Epidermal melanocyte (primary cell): ENCODE data around the gene MRM3.
"Not testable (repeated sequence)": the region's sequence is repeated elsewhere in the genome, so short reads cannot be mapped to it uniquely, and the experiment has no call there.

Experiments
- DNase-seq: peaks from one replicate; pipeline ENCODE4 v3.0.0; 2011; ENCODE audit warnings: low spot score; ENCODE audit not compliant: insufficient read length

The MRM3 gene

GRCh38 chr17:796609-797008 is 14.5 kb downstream of the MRM3 start:
- no peak for DNase-seq

- DNase-seq: no peak
Observed at GRCh38 chr17:797236-797840, 15.2 kb downstream of the MRM3 start.

- DNase-seq: no peak
Observed at GRCh38 chr17:798246-798645, 16.1 kb downstream of the MRM3 start.

- DNase-seq: no peak
Observed at GRCh38 chr17:799261-799660, 17.1 kb downstream of the MRM3 start.

GRCh38 chr17:800446-801242 is 18.5 kb downstream of the MRM3 start:
- no peak for DNase-seq

- DNase-seq: no peak
Observed at GRCh38 chr17:801660-802059, 19.5 kb downstream of the MRM3 start.

- no peak for DNase-seq
Observed at GRCh38 chr17:802481-802880, 20.3 kb downstream of the MRM3 start.

GRCh38 chr17:802901-803881 is 21.0 kb downstream of the MRM3 start:
- no peak for DNase-seq

GRCh38 chr17:804541-805435 is 22.6 kb downstream of the MRM3 start:
- no peak for DNase-seq

- not testable (repeated sequence) for DNase-seq
Observed at GRCh38 chr17:805886-806285, 23.7 kb downstream of the MRM3 start.

GRCh38 chr17:806346-806745 is 24.2 kb downstream of the MRM3 start:
- DNase-seq: no peak

- no peak for DNase-seq
Observed at GRCh38 chr17:806781-807522, 24.8 kb downstream of the MRM3 start.

GRCh38 chr17:807523-808294 is 25.6 kb downstream of the MRM3 start:
- DNase-seq: no peak

- no peak for DNase-seq
Observed at GRCh38 chr17:811051-811784, 29.1 kb downstream of the MRM3 start.

GRCh38 chr17:812638-813204 is 30.6 kb downstream of the MRM3 start:
- DNase-seq: no peak

GRCh38 chr17:814371-814770 is 32.2 kb downstream of the MRM3 start:
- DNase-seq: no peak

GRCh38 chr17:819251-819650 is 37.1 kb downstream of the MRM3 start:
- DNase-seq: no peak

GRCh38 chr17:823501-823902 is 41.3 kb downstream of the MRM3 start:
- DNase-seq: no peak
